GM18907 (cell line): ENCODE data around the gene SLC38A8.

ENCODE experiments used
- ATAC-seq: cut with Tn5 transposase; IDR thresholded peaks from one replicate; pipeline ENCODE4 v1.9.1; 2021; ENCODE audit warnings: mild to moderate bottlenecking, moderate library complexity; ENCODE audit not compliant: unreplicated experiment

Gene SLC38A8

DNA sequence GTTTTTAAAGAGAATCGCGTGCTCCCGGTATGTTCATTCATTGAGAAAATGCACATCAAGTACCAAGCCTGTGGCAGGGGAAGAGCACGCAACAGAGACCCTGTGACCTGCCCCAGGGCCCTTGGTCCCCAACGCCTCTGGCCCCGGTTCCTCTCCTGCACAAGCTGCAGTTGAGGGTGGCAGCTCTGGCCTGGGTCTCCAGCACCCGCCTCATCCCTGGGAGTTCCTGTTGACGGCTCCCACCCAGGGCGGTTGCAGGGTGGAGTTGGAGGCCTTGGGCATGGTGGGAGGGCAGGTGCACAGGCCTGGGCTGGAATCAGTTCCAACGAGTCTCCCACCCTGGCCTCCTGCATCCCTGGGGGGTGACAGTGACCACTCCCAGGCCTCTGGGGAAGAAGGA is 69.5 kb downstream of the SLC38A8 start:
- ATAC-seq, result no peak

DNA sequence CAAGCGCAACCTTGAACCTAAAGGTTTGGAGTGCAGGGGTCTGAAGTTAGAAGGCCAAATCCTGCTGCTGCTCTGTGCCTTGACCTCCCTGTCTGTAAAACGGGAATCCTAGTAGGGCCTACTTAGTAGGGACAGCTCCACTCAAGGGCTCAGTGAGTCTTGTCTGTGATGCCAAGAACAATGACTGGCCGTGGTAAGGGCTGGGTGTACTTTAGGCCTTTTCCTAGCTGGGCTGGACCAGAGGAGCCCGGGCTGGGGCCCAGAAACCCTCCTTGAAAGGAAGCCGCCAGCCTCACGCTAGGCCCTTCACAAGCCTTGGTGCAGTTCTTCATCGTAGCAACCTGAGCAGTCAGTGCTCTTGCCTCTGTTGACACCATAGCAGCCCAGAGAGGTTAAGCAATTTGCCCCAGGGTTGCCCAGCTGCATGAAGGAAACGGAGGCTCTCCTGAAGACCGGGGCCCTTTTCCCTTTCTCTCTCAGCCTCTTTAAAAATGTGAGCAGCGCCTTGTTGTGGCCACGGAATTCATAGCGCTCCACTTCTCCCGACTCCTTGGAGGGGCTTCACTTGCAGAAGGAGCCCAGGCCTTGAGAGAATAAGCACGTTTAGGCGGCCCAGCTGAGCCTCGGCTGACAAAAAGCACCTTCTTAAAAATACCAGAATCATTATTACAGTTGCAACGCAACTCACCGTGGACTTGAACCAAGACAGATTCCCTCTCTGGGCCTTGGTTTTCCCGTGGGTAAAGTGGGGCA is 70.2 kb downstream of the SLC38A8 start:
- no peak for ATAC-seq

DNA sequence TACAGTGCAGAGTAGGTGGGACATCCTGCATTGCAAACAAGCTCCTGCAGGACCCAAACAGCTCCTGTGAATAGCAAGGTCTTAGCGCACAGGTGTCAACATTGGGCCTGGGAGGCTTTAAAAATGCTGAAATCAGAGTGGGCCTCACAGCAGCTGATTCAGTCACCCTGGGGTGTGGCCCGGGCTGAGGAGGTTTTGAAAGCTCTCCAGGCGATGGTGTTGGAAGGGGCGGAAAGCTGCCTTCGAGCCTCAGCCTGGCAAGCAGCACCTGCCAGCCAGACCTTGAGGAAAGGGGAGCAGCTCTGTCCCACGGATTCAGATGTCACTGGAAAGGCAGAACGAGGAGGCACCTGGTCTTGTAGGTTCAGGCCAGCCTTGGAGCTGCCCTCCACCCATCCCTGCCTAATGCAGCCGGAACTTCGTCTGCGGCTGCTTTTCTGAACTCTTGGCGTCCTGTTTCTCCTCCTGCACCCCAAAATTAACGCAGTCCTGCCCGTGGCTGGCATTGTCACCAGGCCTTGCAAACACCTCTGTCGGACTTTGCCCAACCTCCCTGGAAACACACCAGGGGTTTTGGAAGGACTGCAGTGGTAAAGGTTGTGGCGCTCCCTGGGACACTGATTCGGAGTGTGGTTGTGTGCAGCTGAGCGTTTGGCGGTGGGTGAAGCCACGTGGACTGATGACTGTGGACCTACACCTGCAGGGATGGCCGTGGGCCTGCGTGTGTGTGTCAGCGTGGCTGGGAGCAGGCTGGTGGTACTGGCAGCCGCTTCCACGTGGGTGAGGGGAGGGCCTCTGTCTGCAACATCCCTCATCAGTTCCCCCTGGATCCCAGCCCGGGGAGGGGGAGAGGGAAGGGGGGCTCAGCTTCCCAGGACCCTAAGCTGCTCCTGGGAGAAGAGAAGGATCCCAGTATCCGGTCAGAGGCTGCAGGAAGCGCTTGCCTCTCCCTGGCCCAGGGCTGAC is 71.1 kb downstream of the SLC38A8 start:
- no peak for ATAC-seq

DNA sequence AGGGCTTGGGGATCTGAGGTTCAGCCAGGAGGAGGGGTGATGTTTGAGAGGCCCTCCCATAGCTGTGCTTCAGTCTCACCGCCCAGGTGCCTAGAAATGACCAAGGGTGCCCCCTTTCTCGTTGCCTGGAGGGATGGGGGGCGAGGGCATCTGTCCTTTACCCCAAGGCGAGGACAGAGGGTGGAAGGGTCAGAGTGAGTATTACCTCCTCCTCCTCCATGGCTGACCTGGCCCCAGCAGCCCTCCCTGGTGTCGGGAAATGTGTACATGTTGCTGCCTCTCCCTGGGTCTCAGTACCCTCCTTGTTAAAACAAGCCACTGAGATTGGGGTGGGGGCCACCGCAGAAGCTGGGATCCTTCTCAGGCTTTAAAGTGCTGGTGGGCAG is 72.2 kb downstream of the SLC38A8 start:
- no peak for ATAC-seq

DNA sequence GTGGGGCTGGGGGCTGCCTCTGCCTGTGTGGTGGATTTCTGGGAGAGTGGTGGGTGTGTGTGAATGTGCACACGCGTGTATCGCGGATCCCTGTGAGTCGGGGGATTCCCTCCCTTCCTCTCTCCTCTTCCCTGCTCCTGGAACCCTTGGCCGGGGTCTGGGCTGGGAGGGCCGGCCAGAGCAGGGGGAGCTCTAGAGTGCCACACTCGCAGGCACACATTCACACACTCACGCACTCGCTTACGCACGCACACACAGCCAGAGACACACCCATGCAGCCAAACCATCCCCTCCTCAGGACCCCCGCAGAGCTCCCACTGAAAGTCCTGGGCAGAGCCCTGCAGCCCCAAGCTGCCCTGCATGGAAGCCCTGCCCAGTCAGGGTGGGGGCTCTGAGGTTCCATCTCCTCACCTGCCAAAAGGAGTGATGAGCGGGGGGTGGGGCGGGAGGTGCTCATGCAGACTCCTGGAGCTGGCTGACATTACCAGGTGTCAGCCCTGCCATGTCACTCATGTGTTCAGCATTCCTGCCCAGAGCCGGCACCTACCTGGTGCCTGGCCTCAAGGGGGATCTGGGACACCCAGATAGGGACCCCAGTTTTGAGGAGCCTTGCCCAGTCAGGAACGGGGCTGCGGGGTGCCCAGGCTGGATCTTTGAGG is 72.7 kb downstream of the SLC38A8 start:
- ATAC-seq, result no peak

DNA sequence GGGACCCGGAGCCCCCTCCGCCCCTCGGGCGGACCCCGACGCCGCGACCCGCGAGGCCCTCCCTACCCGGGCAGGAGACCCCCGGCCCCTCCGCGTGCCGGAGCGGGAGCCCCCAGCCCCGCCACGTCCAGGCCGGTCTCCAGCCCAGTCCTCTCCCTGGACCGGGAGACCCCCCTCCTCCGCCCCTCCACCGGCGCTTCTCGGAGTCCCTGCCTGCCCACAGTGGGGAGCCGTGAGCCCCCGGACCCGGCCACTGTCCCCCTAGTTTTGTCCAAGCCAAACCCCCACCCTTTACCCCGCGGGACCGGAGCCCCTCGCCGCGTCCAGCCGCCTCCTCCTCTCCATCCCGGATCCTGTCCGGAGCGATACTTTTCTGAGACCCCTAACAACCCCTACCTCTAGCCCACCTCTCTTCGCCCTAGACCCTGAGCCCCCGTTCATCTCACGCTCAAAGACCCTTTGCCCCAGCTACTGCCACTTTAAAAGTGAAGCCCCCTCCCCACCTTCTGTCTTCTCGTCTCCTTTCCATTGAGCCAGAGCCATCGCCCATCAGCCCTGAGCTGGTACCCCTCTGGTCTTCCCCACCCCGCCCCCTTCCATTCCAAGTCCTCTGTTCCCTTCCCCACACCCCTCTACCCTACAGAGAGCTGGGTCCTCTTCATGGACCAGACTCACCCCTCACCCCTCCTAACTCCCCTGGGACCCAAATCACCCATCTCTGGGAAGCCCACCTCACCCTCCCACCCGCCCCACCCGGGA is 73.5 kb downstream of the SLC38A8 start:
- ATAC-seq, result no peak

DNA sequence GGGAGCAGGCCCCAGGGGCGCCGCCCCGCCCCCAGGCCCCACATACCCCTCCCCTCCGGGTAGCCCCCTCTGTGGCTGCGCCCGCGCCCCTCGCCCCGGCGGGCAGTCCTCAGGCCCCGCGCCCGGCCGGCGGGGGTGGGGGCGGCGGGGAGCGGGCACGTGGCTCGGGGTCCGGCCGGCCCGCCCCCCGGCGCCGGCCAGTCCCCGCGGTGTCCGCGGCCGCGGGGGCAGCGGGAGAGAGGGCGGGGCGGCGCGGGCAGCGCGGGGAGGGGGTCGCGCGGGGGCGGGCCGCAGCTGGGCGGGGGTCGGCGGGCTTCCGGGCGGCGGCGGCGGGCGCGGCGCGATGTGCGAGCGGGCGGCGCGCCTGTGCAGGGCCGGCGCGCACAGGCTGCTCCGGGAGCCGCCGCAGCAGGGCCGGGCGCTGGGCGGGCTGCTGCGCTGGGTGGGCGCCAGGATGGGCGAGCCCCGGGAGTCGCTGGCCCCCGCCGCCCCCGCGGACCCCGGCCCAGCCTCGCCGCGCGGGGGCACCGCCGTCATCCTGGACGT is 74.2 kb downstream of the SLC38A8 start:
- no peak for ATAC-seq

DNA sequence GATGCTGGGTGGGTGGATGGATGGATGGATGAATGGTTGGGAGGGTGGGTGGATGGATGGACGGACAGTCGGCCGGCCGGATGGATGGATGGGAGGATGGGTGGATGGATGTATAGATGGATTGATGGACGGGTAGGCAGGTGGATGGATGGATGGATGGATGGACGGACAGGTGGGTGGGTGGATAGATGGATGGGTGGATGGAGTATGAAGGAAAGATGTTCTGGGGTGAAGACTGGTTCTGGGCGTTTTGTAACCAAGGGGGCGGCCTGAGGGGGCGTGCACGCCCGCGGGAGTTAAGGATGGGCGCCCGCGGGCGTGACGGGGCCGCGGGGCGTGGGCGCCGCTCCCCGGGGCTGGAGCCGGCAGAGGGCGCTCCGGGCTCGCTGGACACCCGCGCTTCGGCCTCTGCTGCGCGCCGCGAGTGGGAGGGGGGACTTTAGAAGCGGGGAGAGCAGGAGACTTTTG is 74.7 kb downstream of the SLC38A8 start, which contains the start of gene NECAB2:
TSS of gene NECAB2 (plus strand) at position 407 of the 468 bp plus-strand sequence. CDS start 405 bp downstream, outside the sequence.
- no peak for ATAC-seq

DNA sequence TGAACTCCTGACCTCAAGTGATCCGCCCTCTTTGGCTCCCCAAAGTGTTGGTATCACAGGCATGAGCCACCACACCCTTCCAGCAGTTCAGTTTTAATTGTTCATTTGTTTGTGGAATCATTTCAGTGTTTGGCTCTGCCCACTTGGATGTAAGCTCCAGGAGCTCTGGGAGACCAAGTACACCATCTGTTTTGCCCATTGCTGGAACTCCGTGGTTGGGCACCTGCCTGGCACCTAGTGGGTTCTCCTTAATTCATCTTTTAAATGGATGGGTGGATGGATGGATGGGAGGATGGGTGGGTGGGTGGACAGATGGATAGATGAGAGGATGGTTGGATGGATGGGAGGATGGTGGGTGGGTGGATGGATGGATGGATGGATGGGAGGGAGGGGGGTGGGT is 75.5 kb downstream of the SLC38A8 start:
- ATAC-seq, result no peak

DNA sequence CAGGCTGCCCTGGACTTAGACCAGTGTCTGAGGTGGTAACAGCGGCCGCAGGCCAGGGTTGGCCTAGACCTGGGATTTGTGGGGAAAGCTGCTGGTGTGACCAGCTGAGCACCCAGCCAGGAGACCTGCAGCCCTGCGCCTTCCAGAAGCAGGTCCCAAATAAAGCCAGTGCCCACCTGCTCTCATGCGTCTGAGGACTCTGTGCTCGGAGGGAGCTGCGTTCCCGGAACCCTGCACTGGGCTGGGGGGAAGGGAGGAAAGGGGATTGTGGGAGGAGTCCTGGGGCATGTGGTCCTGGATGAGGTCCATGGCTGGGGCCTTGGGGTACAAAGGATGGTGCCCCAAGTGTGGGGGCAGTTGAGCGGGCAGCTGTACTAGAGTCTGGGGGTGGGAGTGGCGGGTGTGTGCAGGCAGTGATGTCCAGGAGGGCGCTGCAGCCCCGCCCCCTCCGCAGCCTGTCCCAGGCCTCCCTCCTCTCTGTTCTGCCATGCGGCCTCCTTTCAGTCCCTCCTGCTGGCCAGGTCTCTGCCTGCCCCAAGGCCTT is 76.4 kb downstream of the SLC38A8 start:
- no peak for ATAC-seq

DNA sequence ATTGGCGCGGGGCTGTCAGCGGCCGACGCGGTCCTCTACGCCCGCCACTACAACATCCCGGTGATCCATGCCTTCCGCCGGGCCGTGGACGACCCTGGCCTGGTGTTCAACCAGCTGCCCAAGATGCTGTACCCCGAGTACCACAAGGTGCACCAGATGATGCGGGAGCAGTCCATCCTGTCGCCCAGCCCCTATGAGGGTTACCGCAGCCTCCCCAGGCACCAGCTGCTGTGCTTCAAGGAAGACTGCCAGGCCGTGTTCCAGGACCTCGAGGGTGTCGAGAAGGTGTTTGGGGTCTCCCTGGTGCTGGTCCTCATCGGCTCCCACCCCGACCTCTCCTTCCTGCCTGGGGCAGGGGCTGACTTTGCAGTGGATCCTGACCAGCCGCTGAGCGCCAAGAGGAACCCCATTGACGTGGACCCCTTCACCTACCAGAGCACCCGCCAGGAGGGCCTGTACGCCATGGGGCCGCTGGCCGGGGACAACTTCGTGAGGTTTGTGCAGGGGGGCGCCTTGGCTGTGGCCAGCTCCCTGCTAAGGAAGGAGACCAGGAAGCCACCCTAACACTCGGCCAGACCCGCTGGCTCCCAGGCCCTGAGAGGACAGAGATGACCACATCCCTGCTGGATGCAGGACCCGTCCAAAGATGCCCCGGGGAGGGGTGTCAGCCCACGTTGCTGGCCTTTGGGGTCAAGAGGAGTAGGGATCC is 77.0 kb downstream of the SLC38A8 start:
- no peak for ATAC-seq

DNA sequence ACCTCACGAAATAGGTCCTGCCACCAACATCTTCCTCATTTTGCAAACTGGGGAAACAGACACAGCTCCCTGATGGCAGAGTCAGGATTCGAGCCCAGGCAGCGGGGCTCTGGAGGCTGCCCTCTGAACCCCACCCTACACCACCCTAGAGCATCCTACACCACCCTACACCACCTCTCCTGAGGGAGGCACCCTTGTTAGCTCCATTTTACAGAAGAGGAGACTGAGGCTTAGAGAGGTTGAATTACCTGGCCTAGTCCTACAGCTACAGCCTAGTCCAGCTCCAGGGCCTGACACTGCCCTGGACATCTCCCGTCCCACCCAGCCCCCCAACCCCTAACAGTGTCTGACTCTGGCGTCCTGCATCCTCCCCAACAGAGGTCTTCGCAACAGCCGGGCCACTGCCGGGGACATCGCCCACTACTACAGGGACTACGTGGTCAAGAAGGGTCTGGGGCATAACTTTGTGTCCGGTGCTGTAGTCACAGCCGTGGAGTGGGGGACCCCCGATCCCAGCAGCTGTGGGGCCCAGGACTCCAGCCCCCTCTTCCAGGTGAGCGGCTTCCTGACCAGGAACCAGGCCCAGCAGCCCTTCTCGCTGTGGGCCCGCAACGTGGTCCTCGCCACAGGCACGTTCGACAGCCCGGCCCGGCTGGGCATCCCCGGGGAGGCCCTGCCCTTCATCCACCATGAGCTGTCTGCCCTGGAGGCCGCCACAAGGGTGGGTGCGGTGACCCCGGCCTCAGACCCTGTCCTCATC is 77.7 kb downstream of the SLC38A8 start:
- no peak for ATAC-seq

DNA sequence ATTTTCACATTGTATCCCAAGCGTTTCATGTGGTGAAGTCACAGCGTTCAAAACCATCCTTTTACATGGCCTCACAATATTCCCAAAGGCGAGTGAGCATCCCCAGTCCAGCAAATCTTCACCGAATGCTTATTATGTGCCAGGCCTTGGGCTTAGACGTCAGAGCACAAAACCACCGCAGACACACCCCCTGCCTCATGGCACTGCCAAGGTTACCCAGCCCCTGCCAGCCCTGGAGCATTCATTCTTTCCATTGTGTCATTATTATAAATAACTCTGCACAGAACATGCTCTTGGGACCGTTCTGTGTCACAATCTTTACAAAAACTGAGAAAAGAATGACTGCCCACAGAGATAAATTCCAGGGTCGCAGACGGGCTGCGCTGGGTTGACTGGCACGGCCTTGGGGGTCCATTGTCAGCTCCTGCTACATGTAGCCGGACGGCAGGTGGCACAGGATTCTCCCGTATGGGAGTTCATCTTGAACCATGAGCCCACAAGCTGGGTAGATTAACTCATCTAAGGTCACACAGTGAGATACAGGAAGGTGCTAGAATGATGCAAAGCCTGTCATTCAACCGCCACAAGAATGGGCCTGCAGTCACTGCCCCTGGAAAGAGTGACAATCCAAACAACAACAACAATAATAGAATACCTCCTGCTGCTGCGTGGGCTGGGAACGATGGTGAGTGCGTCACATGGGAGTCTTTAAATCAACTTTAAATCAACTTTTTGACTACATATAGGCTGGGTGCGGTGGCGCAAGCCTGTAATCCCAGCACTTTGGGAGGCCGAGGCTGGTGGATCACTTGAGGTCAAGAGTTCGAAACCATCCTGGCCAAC is 79.1 kb downstream of the SLC38A8 start:
- no peak for ATAC-seq

DNA sequence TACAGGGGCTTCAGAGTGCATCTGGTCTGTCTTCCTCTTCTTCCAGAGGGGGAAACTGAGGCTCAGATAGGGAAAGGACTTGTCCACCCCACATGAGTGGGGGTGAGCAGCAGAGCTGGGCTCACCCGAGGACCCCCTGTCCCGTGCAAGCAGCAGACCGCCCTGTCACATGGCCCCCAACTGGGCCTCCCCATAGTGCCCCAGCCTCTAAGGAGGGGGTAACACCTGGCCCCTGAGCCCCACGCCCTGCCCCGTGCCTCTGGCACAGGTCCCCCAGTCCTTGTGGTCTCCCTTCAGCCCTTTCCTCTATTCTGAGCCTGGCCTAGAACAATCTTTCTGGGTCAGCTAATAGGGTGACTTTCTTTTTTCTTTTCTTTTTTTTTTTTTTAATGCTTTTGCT is 81.0 kb downstream of the SLC38A8 start:
- no peak for ATAC-seq

DNA sequence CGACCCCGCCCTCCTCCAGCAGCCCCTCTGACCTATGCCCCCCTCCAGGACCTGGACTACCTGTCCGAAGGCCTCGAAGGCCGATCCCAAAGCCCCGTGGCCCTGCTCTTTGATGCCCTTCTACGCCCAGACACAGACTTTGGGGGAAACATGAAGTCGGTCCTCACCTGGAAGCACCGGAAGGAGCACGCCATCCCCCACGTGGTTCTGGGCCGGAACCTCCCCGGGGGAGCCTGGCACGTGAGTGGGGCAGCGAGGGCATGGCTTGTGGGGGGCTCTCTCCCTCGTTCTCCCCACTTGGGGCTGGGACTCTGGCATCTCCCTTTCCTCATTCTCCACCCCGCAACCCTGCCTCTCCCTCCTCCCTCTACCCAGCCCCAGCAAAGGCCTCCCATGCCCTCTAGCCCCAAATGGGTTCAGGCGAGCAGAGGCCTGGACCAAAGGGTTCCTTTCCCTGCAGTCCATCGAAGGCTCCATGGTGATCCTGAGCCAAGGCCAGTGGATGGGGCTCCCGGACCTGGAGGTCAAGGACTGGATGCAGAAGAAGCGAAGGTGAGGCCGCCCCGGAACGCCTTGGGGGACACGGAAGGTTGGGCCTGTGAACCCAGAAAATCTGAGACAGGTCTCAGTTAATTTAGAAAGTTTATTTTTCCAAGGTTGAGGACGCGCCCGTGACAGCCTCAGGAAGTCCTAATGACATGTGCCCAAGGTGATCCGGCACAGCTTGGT is 81.9 kb downstream of the SLC38A8 start:
- ATAC-seq, result no peak
